ENCODE data around the gene PDPR. TPM values are rescaled to one million over a fixed set of nuclear protein-coding genes. Genes with fewer than 3 reads are reported as not detected.

The PDPR gene
- total RNA-seq, 1 experiment from 2014 or later: 42.9 TPM

DNA sequence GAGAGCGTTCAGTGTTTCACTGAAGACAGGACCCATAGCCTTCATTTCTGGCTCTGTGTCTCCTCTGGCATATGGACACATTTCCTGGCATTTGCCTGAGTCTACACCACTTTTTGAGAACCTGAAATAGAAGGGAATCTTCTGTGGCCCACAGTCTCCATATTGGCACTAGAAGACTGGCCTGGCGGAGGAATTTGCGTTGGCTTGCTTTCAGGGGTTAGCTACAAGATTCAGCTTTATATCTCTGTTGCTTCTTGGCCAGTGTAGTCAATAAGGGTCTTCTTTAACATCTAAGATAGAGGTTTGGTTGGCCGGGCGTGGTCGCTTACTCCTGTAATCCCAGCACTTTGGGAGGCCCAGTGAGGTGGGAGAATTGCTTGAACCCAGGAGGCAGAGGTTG, 46.7 kb downstream of the PDPR start:
- POLR2A ChIA-PET: interaction anchor here (0.6 kb wide), 1 partner anchor 25 kb away, joined by 4 read pairs; no protein-coding TSS in a partner anchor
- Histone ChIP-seq H3K27me3 (replicated peaks; ENCODE audit: control insufficient read depth, insufficient read depth, low read length) (no peaks in the 10 kb centered on the region), H3K4me3 (ENCODE audit: low read depth, low read length) (no peak overlapping the region), H3K4me1 (0 out of 2 replicates have a peak, but pooled peaks cover 12% of the 10 kb centered on the region), H3K9me3 (no peaks in the 10 kb centered on the region), H3K36me3 (ENCODE audit: control insufficient read depth, insufficient read depth, low read length) (peaks cover 7% of the 10 kb centered on the region)
- Mint-ChIP-seq H3K9me3 (ENCODE audit: unreplicated experiment) (no peaks in the 10 kb centered on the region), H3K4me1 (ENCODE audit: low read depth, unreplicated experiment) (peaks cover 26% of the 10 kb centered on the region), H3K36me3 (ENCODE audit: insufficient read depth, unreplicated experiment) (peaks cover 36% of the 10 kb centered on the region), H3K27ac (ENCODE audit: unreplicated experiment) (no peak overlapping the region), H3K4me3 (ENCODE audit: unreplicated experiment) (no peak overlapping the region), H3K27me3 (ENCODE audit: insufficient read depth, unreplicated experiment) (no peaks in the 10 kb centered on the region)
- intact Hi-C loops (cut with micrococcal nuclease; ENCODE audit: unreplicated experiment): no loop called here
- BruUV-seq (replicated peaks): TSS peak; percentile 12
- CTCF ChIA-PET: no interaction called here
- DNase-seq: no peak
- TF ChIP-seq, protein P1, sequence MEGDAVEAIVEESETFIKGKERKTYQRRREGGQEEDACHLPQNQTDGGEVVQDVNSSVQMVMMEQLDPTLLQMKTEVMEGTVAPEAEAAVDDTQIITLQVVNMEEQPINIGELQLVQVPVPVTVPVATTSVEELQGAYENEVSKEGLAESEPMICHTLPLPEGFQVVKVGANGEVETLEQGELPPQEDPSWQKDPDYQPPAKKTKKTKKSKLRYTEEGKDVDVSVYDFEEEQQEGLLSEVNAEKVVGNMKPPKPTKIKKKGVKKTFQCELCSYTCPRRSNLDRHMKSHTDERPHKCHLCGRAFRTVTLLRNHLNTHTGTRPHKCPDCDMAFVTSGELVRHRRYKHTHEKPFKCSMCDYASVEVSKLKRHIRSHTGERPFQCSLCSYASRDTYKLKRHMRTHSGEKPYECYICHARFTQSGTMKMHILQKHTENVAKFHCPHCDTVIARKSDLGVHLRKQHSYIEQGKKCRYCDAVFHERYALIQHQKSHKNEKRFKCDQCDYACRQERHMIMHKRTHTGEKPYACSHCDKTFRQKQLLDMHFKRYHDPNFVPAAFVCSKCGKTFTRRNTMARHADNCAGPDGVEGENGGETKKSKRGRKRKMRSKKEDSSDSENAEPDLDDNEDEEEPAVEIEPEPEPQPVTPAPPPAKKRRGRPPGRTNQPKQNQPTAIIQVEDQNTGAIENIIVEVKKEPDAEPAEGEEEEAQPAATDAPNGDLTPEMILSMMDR (IDR thresholded peaks at IDR 0.05; ENCODE audit: insufficient read depth in 1 of 2, low read depth in 1 of 2, low read length in 1 of 2, severe bottlenecking in 1 of 2, unreplicated experiment in 1 of 2): no peak

DNA sequence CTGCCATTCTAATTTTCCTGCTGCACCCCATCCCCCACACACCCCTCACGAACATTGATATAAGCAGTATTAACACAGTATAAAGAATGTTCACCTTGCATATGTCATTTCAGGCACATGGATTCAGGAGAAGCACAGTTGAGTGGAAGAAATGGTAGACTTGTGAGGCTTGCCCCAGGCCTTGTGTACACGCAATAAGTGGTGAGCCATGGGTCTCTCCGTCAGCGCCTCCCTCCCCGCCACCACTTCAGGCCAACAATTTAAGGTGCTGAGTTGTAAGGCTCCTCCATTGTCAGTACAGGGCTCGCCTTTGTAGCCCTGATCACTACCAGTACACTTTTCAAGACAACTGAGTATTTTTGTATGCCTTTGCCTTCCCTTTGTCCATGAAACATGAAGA, 47.2 kb downstream of the PDPR start:
- no peaks in the 10 kb centered on the region for H3K9me3 ChIP-seq
- no peaks in the 10 kb centered on the region for H3K27me3 ChIP-seq (replicated peaks; ENCODE audit: control insufficient read depth, insufficient read depth, low read length)
- CTCF ChIA-PET: interaction anchor here (1.3 kb wide), 1 partner anchor 90 kb away, joined by 11 read pairs; the partner anchor contains the start of gene EXOSC6
- 0 out of 2 replicates have a peak, but pooled peaks cover 12% of the 10 kb centered on the region for H3K4me1 ChIP-seq
- POLR2A ChIA-PET: no interaction called here
- Mint-ChIP-seq H3K4me1 (ENCODE audit: low read depth, unreplicated experiment) (peaks cover 26% of the 10 kb centered on the region), H3K27ac (ENCODE audit: unreplicated experiment) (no peak overlapping the region), H3K4me3 (ENCODE audit: unreplicated experiment) (no peak overlapping the region), H3K36me3 (ENCODE audit: insufficient read depth, unreplicated experiment) (peaks cover 30% of the 10 kb centered on the region), H3K9me3 (ENCODE audit: unreplicated experiment) (no peaks in the 10 kb centered on the region), H3K27me3 (ENCODE audit: insufficient read depth, unreplicated experiment) (no peaks in the 10 kb centered on the region)
- peaks cover 7% of the 10 kb centered on the region for H3K36me3 ChIP-seq (ENCODE audit: control insufficient read depth, insufficient read depth, low read length)
- intact Hi-C loops (cut with micrococcal nuclease; ENCODE audit: unreplicated experiment): no loop called here
- DNase-seq: no peak
- TF ChIP-seq, protein P1 (IDR thresholded peaks at IDR 0.05; ENCODE audit: insufficient read depth in 1 of 2, low read depth in 1 of 2, low read length in 1 of 2, severe bottlenecking in 1 of 2, unreplicated experiment in 1 of 2): no peak
- BruUV-seq (replicated peaks): no TSS peak
- H3K4me3 ChIP-seq (ENCODE audit: low read depth, low read length): no peak overlapping the region

DNA sequence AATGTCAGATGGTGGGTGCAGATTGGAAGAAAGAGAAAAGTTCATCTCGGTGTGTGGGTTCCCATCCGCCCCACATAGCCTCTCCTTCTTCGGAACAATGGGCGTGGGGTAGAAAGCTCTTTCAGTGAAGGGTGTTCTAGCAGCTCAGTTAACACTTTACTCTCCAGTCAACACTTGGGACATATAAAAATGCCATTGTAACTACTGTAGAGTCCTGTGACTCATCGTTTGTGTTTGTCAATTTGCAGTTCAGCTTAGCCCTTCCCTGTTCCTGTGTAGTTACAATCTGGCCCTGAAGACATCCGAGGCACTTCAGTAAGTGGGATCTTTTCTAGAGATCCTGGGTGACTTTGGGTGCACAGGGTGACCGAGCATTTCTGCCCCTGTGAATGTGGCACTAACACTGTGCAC, 47.9 kb downstream of the PDPR start:
- Mint-ChIP-seq H3K4me3 (ENCODE audit: unreplicated experiment) (no peak overlapping the region), H3K4me1 (ENCODE audit: low read depth, unreplicated experiment) (peaks cover 20% of the 10 kb centered on the region), H3K27ac (ENCODE audit: unreplicated experiment) (no peak overlapping the region), H3K27me3 (ENCODE audit: insufficient read depth, unreplicated experiment) (no peaks in the 10 kb centered on the region), H3K36me3 (ENCODE audit: insufficient read depth, unreplicated experiment) (peaks cover 23% of the 10 kb centered on the region), H3K9me3 (ENCODE audit: unreplicated experiment) (no peaks in the 10 kb centered on the region)
- TF ChIP-seq, protein P1 (IDR thresholded peaks at IDR 0.05; ENCODE audit: insufficient read depth in 1 of 2, low read depth in 1 of 2, low read length in 1 of 2, severe bottlenecking in 1 of 2, unreplicated experiment in 1 of 2): no peak
- POLR2A ChIA-PET: no interaction called here
- Histone ChIP-seq H3K36me3 (ENCODE audit: control insufficient read depth, insufficient read depth, low read length) (peaks cover 5% of the 10 kb centered on the region; the same call in 1 of the 2 replicates), H3K27me3 (replicated peaks; ENCODE audit: control insufficient read depth, insufficient read depth, low read length) (no peaks in the 10 kb centered on the region), H3K4me3 (ENCODE audit: low read depth, low read length) (no peak overlapping the region), H3K9me3 (no peaks in the 10 kb centered on the region), H3K4me1 (0 out of 2 replicates have a peak, but pooled peaks cover 12% of the 10 kb centered on the region)
- intact Hi-C loops (cut with micrococcal nuclease; ENCODE audit: unreplicated experiment): no loop called here
- peak in 1 of 2 experiments; percentile 35 for DNase-seq
- CTCF ChIA-PET: interaction anchor here (1.3 kb wide), 1 partner anchor 90 kb away, joined by 11 read pairs; the partner anchor contains the start of gene EXOSC6
- no TSS peak for BruUV-seq (replicated peaks)

All from Caco-2 (cell line).